NOMO-1 (cell line): ENCODE data around the gene OSTM1.
"Not testable (repeated sequence)": the region's sequence is repeated elsewhere in the genome, so short reads cannot be mapped to it uniquely, and the experiment has no call there.

Source experiments
- DNase-seq, 2 experiments: peaks; one replicate each; lab custom pipeline; 2025; ENCODE audit not compliant: unreplicated experiment in 2 of 2; lab: John Stamatoyannopoulos, UW

Gene OSTM1

GRCh38 chr6:108024427-108025073, 50.0 kb downstream of the OSTM1 start:
- DNase-seq = no peak

GRCh38 chr6:108020472-108021116, 53.9 kb downstream of the OSTM1 start:
- DNase-seq = no peak

GRCh38 chr6:108016283-108016682, 58.3 kb downstream of the OSTM1 start:
- not testable (repeated sequence) for DNase-seq

- no peak for DNase-seq
Observed at GRCh38 chr6:108013787-108014439, 60.6 kb downstream of the OSTM1 start.

- no peak for DNase-seq
Observed at GRCh38 chr6:108009894-108010293, 64.6 kb downstream of the OSTM1 start.

- not testable (repeated sequence) for DNase-seq
Observed at GRCh38 chr6:108009258-108009657, 65.3 kb downstream of the OSTM1 start.

GRCh38 chr6:108008363-108008762, 66.2 kb downstream of the OSTM1 start:
- DNase-seq = no peak

- no peak for DNase-seq
Observed at GRCh38 chr6:108005961-108006360, 68.6 kb downstream of the OSTM1 start.

GRCh38 chr6:108004861-108005260, 69.7 kb downstream of the OSTM1 start:
- no peak for DNase-seq

- DNase-seq = peak in 1 of 2 experiments; percentile 33
Observed at GRCh38 chr6:108002365-108003221, 71.9 kb downstream of the OSTM1 start.

- DNase-seq = no peak
Observed at GRCh38 chr6:108001696-108002231, 72.8 kb downstream of the OSTM1 start.

- not testable (repeated sequence) for DNase-seq
Observed at GRCh38 chr6:108000259-108000658, 74.3 kb downstream of the OSTM1 start.

GRCh38 chr6:107999341-107999740, 75.2 kb downstream of the OSTM1 start:
- no peak for DNase-seq

GRCh38 chr6:107991772-107992550, 82.6 kb downstream of the OSTM1 start:
- DNase-seq = no peak
